Chondrocyte (in vitro differentiated cells): ENCODE measurements around the gene EPHA1. TPM values are rescaled to one million over a fixed set of nuclear protein-coding genes. Genes with fewer than 3 reads are reported as not detected.

ENCODE experiments used
- DNase-seq: peaks from one replicate; pipeline ENCODE4 v3.0.0; 2021; ENCODE audit warnings: mixed read lengths, low spot score
- H3K27ac Mint-ChIP-seq: one replicate; pipeline ENCODE4 v1.8.0; 2021; ENCODE audit warnings: mild to moderate bottlenecking, moderate library complexity, mixed read lengths; ENCODE audit not compliant: unreplicated experiment
- H3K27me3 Mint-ChIP-seq: 2 replicates; pipeline ENCODE4 v1.8.0; 2021; ENCODE audit warnings: low read depth, mixed read lengths
- H3K36me3 Mint-ChIP-seq: 2 replicates; pipeline ENCODE4 v1.8.0; 2021; ENCODE audit warnings: low read depth, mixed read lengths
- H3K4me1 Mint-ChIP-seq: 2 replicates; pipeline ENCODE4 v1.8.0; 2021; ENCODE audit warnings: low read depth, mild to moderate bottlenecking, mixed read lengths
- H3K4me3 Mint-ChIP-seq: one replicate; pipeline ENCODE4 v1.8.0; 2021; ENCODE audit warnings: mild to moderate bottlenecking, moderate library complexity, mixed read lengths; ENCODE audit not compliant: unreplicated experiment
- H3K9me3 Mint-ChIP-seq: 2 replicates; pipeline ENCODE4 v1.8.0; 2021; ENCODE audit warnings: low read depth, mixed read lengths
- CTCF ChIP-seq: fragments of 200-600 bp; sonication (generic); IDR thresholded peaks from 2 replicates; pipeline ENCODE4 v1.5.0; 2021; ENCODE audit warnings: antibody characterized with exemption, mild to moderate bottlenecking, moderate library complexity
- long read RNA-seq: library from polyadenylated mRNA; stranded (forward); transcript quantifications from one replicate; pipeline ENCODE4 v2.0.0, GENCODE V29; 2021
- total RNA-seq: library from RNA; stranded (reverse); gene quantifications from 3 replicates; pipeline ENCODE4 v1.2.1, GENCODE V29; 2021

EPHA1 gene
- not detected in 3 replicates for total RNA-seq
- long read RNA-seq, partial matches to known transcripts, result 0 of 1 reads
- long read RNA-seq, other reads (novel, unspliced or antisense), result 1 of 1 reads

GRCh38 chr7:143408686-143409561 lies at the start of gene EPHA1:
TSS of gene EPHA1 (minus strand) at chr7:143408856. CDS start at chr7:143408805, 51 bp downstream.
- no peak within 1 kb of the TSS for H3K27ac Mint-ChIP-seq
- peaks cover 27% of the 10 kb centered on the region for H3K27me3 Mint-ChIP-seq
- no peak within 1 kb of the TSS for H3K4me3 Mint-ChIP-seq
- H3K9me3 Mint-ChIP-seq, result no peaks in the 10 kb centered on the region
- peaks cover 11% of the 10 kb centered on the region for H3K4me1 Mint-ChIP-seq
- no peak for DNase-seq
- H3K36me3 Mint-ChIP-seq, result no peaks in the 10 kb centered on the region
- peak; percentile 68 for TF ChIP-seq CTCF

GRCh38 chr7:143458263-143458662 lies 49.6 kb upstream of the EPHA1 start:
- TF ChIP-seq CTCF, result no peak
- peaks cover 13% of the 10 kb centered on the region for H3K4me1 Mint-ChIP-seq
- no peaks in the 10 kb centered on the region for H3K36me3 Mint-ChIP-seq
- H3K9me3 Mint-ChIP-seq, result peaks cover 8% of the 10 kb centered on the region
- H3K27me3 Mint-ChIP-seq, result peaks cover 6% of the 10 kb centered on the region
- H3K4me3 Mint-ChIP-seq, result no peak overlapping the region
- no peak overlapping the region for H3K27ac Mint-ChIP-seq
- no peak for DNase-seq

DNA sequence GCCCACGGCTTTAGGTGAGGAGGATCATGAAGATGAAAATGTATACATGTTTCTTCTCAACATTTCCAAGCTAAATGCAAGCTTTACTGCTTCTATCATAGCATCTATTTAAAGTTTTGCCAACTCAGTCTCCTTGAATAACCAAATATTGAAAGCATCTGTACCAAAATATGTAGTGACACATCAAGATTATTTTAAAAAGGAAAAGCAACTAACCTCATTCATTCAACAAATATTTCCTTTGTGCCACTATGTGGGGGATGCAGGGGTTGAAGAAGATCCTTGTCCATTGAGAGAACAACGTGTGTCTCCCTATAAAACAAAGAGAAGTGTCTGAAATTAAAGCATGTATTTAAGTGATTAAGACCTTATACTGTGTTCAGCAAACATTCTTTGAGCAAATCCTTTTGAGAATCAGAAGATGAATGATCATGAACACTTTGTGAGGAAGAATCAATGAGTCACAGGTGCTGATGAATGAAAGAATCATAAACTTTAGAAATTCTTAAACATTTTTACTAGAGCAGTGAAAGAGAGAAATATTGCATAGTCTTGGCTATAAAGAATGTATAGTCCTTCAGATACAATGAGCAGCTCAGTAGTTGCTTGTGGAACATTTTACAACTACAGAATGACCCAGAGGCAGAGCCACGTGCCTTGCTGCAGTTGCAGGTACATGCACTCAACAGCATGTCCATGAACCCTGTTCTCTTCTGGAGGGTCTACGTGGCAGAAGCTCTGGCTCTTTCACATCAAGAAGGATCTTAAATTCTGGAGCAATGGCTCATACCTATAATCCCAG lies 48.5 kb upstream of the EPHA1 start:
- Mint-ChIP-seq H3K27ac (no peak overlapping the region), H3K36me3 (no peaks in the 10 kb centered on the region), H3K4me1 (peaks cover 13% of the 10 kb centered on the region), H3K4me3 (no peak overlapping the region), H3K27me3 (peaks cover 11% of the 10 kb centered on the region), H3K9me3 (peaks cover 4% of the 10 kb centered on the region)
- no peak for TF ChIP-seq CTCF
- DNase-seq, result no peak

GRCh38 chr7:143455942-143456341 lies 47.3 kb upstream of the EPHA1 start:
- Mint-ChIP-seq H3K4me3 (no peak overlapping the region), H3K9me3 (no peaks in the 10 kb centered on the region), H3K4me1 (peaks cover 13% of the 10 kb centered on the region), H3K27ac (no peak overlapping the region), H3K36me3 (no peaks in the 10 kb centered on the region), H3K27me3 (peaks cover 18% of the 10 kb centered on the region)
- no peak for DNase-seq
- TF ChIP-seq CTCF, result no peak

GRCh38 chr7:143455491-143455890 lies 46.8 kb upstream of the EPHA1 start:
- Mint-ChIP-seq H3K4me3 (no peak overlapping the region), H3K4me1 (peaks cover 13% of the 10 kb centered on the region), H3K27ac (no peak overlapping the region), H3K9me3 (no peaks in the 10 kb centered on the region), H3K27me3 (peaks cover 18% of the 10 kb centered on the region), H3K36me3 (no peaks in the 10 kb centered on the region)
- TF ChIP-seq CTCF, result no peak
- no peak for DNase-seq
